ENCODE measurements around the gene BLOC1S1. TPM values are rescaled to one million over a fixed set of nuclear protein-coding genes. Genes with fewer than 3 reads are reported as not detected.

The BLOC1S1 gene
- polyA plus RNA-seq, 2 of the 4 experiments (the other 2 are of a cell fraction): 112 to 138 TPM

GRCh38 chr12:55723516-55724225, 7.8 kb downstream of the BLOC1S1 start:
- no peak overlapping the region for H3K4me2 ChIP-seq
- H3K4me3 ChIP-seq: no peak overlapping the region
- H3K4me1 ChIP-seq: peaks cover 56% of the 10 kb centered on the region
- TF ChIP-seq TP53 (CRISPR knock-in tag; IDR thresholded peaks at IDR 0.05) (no peak), JUN (IDR thresholded peaks at IDR 0.05) (no peak), ATOH8 (CRISPR knock-in tag; IDR thresholded peaks at IDR 0.05; ENCODE audit: low read depth) (no peak), RARB (CRISPR knock-in tag; IDR thresholded peaks at IDR 0.05) (no peak; the same call in 1 of the 2 replicates), REST (IDR thresholded peaks at IDR 0.05) (no peak), POLR2AphosphoS2 (conservative IDR thresholded peaks at IDR 0.05; ENCODE audit: low read length) (peak; percentile 33)
- ATAC-seq (no peak), FAIRE-seq (no peak), DNase-seq (ENCODE audit: low read depth in 1 of 2, low spot score in 1 of 2) (no peak)
- POLR2A ChIA-PET: no interaction called here
- H3K27ac ChIP-seq: peak overlapping the region in 1 of 2 experiments; percentile 31; a peak in 1 of 6 replicates
- 70% methylated on average over 10 of the region's 10 CpGs for WGBS (ENCODE audit: missing lambda C conversion rate)
- H3K9me3 ChIP-seq: no peaks in the 10 kb centered on the region
- CTCF ChIA-PET: interaction anchor here (0.6 to 12.3 kb wide), 7 partner anchors 12 to 466 kb away, joined by 3 to 139 read pairs (median 6); partner anchors contain the start of genes GDF11 and SMARCC2

GRCh38 chr12:55724226-55724939, 8.5 kb downstream of the BLOC1S1 start:
- POLR2A ChIA-PET: interaction anchor here (1.0 to 1.4 kb wide), 4 partner anchors 8 to 105 kb away, joined by 4 to 7 read pairs (median 4); partner anchors contain the start of genes BLOC1S1 and DNAJC14
- Histone ChIP-seq H3K27ac (peak overlapping the region in 1 of 2 experiments; percentile 44; a peak in 2 of 6 replicates), H3K9me3 (no peaks in the 10 kb centered on the region), H3K4me2 (no peak overlapping the region), H3K4me3 (no peak overlapping the region), H3K4me1 (peaks cover 53% of the 10 kb centered on the region)
- FAIRE-seq (no peak), DNase-seq (ENCODE audit: low read depth in 1 of 2, low spot score in 1 of 2) (peak; percentile 70 to 82), ATAC-seq (peak in 1 of 2 experiments; percentile 43; a peak in 3 of 6 replicates)
- CTCF ChIA-PET: interaction anchor here (0.7 to 12.3 kb wide), 10 partner anchors 8 to 465 kb away, joined by 3 to 139 read pairs (median 5); partner anchors contain the start of genes BLOC1S1, GDF11 and SMARCC2
- WGBS (ENCODE audit: missing lambda C conversion rate): 51% methylated on average over 9 of the region's 11 CpGs
- no peak for TF ChIP-seq NPAS2 (CRISPR knock-in tag; IDR thresholded peaks at IDR 0.05; ENCODE audit: borderline replicate concordance)
- no peak for TF ChIP-seq HES2 (IDR thresholded peaks at IDR 0.05)
- TF ChIP-seq RARB (CRISPR knock-in tag; IDR thresholded peaks at IDR 0.05): no peak
- TF ChIP-seq ZC3H11A (IDR thresholded peaks at IDR 0.05): no peak
- no peak for TF ChIP-seq PHF8 (IDR thresholded peaks at IDR 0.05; ENCODE audit: borderline replicate concordance, low read depth)
- TF ChIP-seq ZSCAN20 (CRISPR knock-in tag; IDR thresholded peaks at IDR 0.05): no peak
- 0 out of 2 replicates have a peak, but pooled peaks have one; percentile 22 for TF ChIP-seq MAX (IDR thresholded peaks at IDR 0.05)
- TF ChIP-seq ESRRA (IDR thresholded peaks at IDR 0.05; ENCODE audit: borderline replicate concordance, low read length): no peak
- no peak for TF ChIP-seq RFX5 (IDR thresholded peaks at IDR 0.05)
- TF ChIP-seq HOXB13 (CRISPR knock-in tag; IDR thresholded peaks at IDR 0.05; ENCODE audit: low read depth): no peak
- no peak for TF ChIP-seq POLR2A (IDR thresholded peaks at IDR 0.05; ENCODE audit: low read length)
- TF ChIP-seq HEYL (CRISPR knock-in tag; IDR thresholded peaks at IDR 0.05): no peak
- no peak for TF ChIP-seq BHLHE40 (IDR thresholded peaks at IDR 0.05; ENCODE audit: low read depth, low read length)
- peak; percentile 78; the same call in 1 of the 2 replicates for TF ChIP-seq POLR2AphosphoS2 (conservative IDR thresholded peaks at IDR 0.05; ENCODE audit: low read length)
- TF ChIP-seq HOXA7 (CRISPR knock-in tag; IDR thresholded peaks at IDR 0.05): 0 out of 2 replicates have a peak, but pooled peaks have one; percentile 39
- peak; percentile 50 to 79; a peak in 4 of 5 replicates for TF ChIP-seq RAD21 (conservative IDR thresholded peaks at IDR 0.05 in 1 of 2, IDR thresholded peaks at IDR 0.05 in 1 of 2)
- no peak for TF ChIP-seq ZFP36 (IDR thresholded peaks at IDR 0.05; ENCODE audit: borderline replicate concordance, partially characterized antibody)
- TF ChIP-seq SMC3 (IDR thresholded peaks at IDR 0.05): peak; percentile 52; the same call in 2 of the 3 replicates
- TF ChIP-seq CHD4 (IDR thresholded peaks at IDR 0.05; ENCODE audit: borderline replicate concordance): no peak
- TF ChIP-seq USF2 (IDR thresholded peaks at IDR 0.05): no peak
- no peak for TF ChIP-seq EHF (CRISPR knock-in tag; IDR thresholded peaks at IDR 0.05)
- TF ChIP-seq CTCF (IDR thresholded peaks at IDR 0.05): peak; percentile 58

All from A549 (cell line).